Amniotic epithelial cell (primary cell): ENCODE measurements around the gene SPECC1.

Source experiments
- DNase-seq: peaks from one replicate; pipeline ENCODE4 v3.0.0-alpha.2; 2010; ENCODE audit warnings: low read depth

Gene SPECC1

DNA sequence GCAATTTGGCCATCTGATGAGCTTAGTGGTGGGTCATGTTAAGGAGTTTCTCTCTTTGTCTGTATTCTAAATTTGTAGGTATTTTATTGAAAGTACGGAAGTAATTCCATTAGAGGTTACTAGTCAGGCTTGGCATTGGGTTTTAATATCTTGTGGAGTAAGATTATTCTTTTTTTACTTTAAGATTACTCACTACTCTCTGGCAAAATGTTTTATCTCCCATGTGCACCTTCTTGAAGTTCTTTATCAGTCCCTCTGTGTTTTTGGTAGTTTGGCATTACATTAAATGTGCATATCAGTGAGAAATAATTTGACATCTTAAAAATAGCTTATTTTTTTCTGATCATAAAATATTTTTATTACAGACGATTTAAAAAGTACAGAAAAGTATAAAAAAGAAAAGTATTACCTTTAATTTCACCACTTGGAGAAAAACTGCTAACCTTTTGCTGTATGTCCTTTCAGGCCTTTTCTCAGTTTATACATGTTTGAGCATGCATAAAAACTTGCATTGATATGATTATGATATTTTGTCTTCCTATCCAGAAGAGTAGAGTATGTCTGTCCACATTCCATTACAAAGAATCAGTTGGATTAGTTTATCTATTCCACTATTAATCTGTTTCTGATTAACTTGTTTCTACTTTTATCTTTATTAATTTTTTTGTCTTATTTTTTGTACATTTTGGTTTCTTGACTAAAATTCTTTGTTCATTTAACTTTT, 198.3 kb downstream of the SPECC1 start:
- no peak for DNase-seq

DNA sequence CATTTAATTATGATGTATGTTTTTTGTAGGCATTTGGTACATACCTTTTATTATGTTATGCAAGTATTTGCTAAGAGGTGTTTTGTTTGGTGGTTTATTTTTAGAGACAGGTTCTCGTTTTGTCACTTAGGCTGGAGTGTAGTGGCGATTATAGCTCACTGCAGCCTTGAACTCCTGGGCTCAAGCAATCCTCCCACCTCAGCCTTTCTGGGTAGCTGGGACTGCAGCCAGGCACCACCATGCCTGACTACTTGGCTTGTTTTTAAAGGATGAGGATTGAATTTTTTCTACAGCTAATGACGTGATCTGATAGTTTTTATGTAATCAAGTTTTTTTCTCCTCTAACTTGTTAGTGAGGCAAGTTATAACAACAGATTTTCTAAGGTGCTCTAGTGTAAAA, 199.6 kb downstream of the SPECC1 start:
- DNase-seq, result no peak

DNA sequence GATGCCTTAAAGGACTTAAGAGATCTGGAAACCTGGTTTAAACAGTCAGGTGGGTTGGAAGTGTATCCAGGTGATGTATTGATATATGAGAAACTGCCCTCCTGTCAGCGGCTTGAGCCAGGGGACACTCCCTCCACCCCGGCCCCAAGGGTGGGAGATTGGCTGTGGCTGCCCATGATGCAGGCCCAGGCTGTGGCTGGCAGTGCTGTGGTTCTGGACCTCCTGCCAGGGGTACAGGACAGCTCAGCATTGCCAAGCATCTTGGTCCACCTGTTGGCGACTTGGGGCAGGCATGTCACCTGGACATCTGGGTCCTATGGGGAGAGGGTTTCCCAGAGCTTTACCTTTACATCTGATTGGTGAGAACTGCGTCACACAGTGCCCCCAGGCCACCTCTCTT, 201.0 kb downstream of the SPECC1 start:
- DNase-seq, result no peak

DNA sequence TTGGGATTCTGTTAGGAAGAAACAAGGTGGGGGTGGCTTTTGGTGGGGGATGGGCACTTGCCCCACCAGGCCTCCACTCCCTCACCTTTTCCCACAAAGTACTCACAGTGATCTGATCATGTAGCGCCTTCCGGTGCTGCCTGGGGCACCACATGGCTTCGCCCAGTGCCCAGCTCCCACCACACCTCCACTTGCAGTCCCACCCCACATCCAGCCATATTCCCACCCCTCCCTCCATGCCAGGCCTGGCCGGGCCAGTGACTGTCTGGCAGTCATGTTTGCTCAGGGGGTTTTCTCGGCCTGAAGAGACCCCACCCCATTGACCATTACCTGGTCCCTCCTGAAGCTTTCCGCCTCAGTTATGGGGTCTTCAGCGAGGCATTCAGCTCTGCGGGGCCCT, 201.5 kb downstream of the SPECC1 start:
- DNase-seq, result no peak

DNA sequence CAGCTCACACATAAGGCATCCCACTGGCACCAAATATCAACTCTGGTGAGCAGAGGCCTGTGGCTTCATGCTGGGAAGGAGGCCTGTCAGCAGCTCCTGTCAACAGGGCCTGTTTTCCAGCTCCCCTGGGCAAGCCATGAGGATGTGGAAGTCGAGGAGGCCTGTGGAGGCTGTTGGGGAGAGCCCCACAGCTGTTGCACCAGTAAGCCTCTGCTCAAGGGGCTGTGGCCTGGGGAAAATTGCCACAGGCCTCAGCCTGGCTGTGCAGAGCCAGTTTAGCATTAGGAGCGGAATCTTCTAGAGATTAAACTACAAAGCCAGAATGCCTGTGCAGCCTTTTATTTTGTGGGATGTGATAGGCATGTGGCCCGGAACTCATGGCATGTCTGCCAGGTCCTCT, 202.1 kb downstream of the SPECC1 start:
- DNase-seq, result no peak

DNA sequence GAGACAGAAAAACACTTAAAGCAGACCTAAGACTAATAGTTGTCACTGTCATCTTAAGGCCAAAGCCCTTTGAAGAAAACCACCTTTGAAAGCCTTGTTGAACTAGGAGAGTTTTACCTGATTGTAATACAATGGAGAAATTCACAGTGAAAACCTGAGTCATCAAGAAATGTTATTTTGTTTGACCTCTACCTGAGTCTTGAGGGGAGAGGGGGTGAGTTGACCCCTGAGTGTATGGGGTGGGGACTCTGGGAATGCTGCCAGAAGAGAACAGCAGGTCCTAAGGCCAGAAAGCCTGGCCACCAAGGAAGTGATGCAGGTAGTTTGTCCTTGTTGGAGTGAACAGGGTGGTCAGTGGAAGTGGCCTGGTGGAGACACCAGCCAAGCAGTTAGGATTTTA, 204.3 kb downstream of the SPECC1 start:
- no peak for DNase-seq

DNA sequence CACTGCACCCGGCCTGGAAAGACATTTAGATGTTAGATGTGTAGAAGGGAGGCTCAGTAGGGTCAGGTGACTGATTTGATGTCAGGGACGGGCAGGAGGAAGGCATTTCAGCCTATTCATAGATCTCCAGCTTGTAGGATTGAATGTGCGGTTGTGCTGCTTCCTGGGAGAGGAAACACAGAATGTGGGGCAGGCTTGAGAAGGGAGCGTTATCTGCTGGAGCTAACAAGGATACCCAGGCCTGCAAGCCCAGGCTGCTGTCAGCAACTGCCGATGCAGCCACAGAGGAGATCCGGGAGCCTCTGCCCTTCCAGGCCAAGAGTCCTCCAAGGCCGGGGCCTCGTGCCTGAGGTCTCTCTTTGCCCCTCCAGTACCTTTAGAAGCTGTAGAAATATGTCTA, 205.6 kb downstream of the SPECC1 start:
- DNase-seq, result peak; percentile 57

DNA sequence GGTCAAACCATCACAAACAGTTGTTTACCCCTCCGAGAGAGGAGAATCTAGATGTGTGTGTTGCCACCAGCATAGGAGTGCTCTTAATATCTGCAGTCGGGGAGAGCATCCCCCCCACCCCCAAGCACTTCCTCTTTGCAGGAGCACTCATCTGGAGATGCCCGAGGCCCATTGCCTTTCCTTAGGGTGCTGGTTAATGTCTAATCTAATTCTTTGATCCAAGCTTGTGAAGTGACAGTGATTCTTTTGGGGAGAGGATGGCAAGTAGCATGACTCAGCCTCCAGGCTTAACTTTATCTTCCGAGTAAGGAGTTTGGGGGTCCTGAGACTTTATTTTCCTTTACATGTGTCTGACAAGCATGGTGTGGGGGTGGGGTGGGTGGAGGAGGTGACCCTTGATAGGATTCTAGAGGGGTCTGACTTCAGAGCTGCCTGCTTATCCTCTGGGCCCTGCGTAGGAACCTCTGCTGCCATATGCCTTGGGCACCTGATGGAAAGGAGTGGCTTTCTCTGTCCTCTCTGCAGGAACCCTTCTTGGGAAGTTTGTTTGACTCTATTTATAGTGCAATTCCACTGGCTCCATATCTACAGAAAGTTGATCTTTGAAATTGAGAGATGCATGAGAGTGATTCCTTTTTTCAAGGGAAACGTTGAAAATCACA, 207.1 kb downstream of the SPECC1 start:
- DNase-seq, result no peak

DNA sequence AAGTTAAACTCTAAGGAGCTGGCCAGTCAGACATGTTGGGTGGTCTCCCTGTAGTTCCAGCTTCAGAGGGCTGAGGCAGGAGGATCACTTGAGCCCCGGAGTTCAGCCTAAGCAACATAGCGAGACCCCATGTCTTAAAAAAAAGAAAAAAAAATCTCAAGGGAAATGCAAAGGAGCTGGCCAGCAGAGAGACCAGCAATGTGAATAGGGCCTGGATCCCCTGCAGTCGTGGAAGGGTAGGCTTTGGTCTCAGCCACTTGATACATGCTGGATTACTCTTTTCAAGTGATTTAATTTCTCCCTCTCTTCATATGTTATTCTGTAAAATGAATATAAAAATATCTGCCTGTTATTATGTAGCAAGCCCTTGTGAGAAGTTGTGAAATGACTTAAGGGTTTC, 207.7 kb downstream of the SPECC1 start:
- DNase-seq, result no peak

DNA sequence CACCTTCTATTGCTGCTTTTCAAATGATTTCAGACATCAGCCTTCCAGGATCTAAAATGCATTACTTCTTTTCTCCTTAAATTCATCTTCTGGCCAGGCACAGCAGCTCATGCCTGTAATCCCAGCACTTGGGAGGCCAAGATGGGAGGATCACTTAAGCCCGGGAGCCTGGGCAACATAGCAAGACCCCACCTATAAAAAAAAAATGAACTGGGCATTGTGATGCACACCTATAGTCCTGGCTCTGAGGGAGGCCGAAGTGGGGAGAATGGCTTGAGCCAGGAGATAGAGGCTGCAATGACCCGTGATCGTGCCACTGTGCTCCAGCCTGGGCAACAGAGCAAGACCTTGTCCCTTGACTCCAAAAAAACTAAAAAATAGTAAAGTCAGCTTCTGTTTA, 208.5 kb downstream of the SPECC1 start:
- DNase-seq, result no peak

DNA sequence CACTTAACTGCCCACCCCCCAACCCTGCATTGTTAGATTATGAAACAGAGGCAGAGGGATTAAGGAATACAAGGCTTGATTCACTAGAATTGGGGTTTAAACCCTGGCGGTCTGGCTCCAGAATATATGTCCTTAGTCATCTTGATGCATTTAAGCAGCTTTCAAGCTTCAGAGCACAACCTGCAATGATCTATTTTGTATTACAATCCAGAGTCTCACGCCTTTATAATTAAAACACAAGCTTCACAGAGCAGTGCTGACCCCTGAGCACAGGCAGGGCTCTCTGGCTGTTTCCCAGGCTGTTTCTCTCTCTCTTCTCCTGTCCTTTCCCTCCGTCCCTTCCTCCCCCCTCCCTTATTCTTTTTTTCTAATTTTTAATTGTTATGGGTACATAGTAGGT, 209.1 kb downstream of the SPECC1 start:
- DNase-seq, result peak; percentile 21

DNA sequence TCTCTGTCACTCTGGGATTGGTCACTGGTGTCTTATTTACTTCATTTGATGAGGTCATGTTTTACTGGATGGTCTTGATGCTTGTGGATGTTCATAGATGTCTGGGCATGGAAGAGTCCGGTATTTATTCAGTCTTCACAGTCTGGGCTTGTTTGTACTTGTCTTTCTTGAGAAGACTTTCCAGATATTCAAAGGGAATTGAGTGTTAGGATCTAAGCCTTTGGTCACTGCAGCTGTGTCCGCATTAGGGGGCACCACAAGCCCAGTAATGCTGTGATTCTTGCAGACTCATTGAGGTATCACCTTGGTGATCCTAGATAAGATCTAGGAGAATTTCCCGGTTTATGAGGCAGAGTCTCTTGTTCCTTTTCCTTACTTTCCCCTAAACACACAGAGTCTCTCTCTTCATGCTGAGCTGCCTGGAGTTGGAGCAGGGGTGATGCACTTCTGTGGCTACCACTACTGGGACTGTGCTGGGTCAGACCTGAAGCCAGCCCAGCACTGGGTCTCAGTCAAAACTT, 214.7 kb downstream of the SPECC1 start:
- no peak for DNase-seq

DNA sequence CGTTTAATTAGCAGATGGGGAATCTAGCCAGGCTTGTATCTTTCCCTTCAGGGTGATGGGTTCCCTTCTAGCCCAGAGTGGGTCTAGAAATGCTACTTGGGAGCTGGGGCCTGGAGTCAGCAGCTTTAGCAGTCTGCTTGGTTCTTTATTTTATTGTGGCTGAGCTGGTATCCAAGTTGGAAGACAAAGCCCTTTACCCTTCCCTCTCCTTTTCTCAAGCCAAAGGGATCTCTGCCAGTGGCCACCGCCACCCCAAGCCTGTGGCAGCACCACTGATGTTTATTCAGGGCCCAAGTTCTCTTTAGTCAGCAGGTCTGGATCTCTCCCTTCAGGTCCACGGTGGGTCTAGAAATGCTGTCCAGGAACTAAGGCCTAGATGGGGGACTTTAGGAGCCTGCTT, 215.2 kb downstream of the SPECC1 start:
- no peak for DNase-seq

DNA sequence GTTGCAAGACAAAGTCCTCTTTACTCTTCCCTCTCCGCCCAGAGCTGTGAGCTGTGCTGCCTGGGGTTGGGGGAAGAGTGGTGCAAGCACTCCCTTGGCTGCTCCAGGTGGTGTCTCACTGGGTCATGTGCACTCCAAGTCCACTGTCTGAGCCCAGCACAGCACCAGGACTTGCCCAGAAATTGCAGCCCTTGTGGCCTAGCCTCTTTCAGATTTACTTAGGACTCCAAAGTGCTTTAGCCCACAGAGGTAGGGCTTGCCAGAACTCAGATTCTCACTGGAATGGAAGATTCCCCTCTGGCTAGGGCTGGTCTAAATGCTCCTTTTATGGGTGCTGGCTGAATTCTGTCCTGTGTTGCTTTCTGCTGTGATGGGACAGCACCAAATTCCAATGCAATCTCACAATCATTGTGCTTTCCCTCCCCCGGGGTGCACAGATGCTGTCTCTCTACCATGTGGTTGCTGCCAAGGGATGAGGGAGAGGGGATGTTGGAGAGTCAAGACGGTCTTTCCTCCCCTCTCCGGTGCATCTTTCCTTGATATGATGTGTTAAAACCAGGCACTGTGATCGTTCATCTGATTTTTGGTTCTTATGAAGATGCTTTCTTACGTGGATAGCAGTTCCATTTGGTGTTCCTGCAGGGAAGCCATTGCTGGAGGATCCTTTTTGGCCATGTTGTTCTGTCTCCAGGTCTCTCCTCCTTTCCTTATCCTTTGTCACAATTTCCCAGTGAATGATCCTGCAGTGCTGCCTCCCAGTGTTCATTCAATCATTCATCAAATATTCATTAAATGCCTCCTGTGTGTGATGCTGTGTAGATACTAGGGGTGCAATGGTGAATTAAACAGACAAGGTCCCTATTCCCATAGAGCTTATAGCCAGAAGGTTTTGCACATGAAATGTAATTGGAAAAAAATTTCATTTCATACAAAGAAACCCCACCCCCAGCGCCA, 216.3 kb downstream of the SPECC1 start:
- no peak for DNase-seq

DNA sequence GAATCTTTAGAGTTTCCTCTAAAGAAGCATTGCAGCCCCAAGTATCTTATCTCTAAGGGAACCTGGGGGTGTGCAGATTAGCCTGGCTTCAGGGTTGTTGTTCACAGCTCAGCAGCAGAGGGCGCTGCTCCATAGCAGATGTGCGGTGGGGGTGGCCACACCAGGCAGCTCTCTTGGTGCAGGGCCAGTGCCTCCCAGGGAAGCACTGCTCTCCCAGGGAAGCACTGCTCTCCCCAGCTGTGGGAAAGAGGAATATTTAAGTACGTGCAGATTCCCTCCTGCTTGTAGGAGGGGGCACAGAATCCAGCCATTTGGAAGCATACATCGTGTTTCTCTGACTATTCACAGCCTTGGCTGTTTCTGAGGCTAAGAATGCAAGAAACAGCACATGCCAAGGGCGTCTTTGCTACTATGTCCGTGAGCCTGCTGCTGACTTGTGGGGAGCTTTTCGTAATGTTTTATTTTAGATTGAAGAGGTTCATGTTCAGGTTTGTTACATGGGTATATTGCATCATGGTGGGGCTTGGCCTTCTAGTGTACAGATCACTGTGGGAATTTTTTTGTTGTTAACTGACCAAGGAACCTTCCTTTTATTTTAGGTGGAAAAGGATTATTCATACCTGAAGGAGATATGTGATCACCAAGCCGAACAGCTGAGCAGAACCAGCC, 217.8 kb downstream of the SPECC1 start:
- peak; percentile 80 for DNase-seq

DNA sequence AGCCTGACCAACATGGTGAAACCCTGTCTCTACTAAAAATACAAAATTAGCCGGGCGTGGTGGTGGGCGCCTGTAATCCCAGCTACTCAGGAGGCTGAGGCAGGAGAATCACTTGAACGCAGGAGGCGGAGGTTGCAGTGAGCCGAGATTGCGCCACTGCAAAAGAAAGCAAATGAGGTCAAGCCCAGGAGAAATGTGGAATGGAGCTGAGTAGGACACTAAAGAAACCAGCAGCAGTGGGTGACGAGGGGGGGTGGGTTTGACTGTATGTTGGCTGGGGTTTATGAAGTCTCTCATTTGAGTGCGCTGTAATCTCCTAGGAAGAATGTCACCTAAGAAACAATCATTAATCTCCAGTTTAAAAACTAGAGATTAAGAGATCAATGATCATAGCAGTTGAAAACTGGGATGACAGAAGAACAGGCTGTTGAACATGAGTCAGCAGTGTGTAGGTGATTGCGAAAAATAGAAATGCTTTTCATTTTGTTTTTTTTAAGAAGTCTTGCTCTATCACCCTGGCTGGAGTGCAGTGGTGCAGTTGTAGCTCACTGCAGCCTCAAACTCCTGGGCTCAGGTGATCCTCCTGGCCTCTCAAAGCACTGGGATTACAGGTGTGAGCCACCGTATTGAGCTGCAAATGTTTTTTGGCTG, 218.7 kb downstream of the SPECC1 start:
- peak; percentile 55 for DNase-seq

DNA sequence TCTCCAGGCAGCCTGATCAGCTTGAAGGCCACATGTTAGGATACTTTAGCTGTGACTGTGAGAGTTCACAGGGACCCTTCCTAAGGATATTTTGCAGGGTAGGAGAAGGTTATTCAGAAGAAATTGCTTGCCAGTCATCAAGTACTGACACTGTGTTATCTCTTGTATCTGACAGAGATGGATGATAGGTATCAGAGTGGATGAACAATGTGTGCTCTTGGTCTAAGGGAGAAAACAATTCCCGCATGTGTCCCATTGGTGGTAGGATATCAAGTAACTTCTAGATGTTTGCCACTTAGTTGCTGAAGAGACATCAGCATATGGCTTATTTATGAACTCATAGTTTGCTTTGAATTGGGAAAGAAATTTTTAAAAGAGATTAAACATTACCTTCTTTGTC, 219.3 kb downstream of the SPECC1 start:
- DNase-seq, result peak; percentile 59

DNA sequence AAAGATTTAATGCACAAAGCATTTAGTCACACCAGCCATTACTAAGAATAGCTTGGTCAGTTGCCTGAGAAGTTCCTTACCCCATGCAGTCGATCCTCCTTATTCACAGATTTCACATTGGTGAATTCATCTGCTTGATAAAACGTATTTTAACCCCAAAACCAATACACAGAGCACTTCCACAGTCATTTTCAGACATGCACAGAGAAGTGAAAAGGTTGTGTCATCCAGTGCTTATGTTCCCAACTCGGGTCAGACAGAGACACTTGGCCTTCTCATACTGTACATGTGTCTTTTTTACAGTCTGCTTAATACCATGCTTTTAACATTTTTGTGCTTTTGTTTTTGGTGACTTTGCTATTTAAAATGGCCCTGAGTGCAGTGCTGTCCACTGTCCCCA, 219.7 kb downstream of the SPECC1 start:
- no peak for DNase-seq

DNA sequence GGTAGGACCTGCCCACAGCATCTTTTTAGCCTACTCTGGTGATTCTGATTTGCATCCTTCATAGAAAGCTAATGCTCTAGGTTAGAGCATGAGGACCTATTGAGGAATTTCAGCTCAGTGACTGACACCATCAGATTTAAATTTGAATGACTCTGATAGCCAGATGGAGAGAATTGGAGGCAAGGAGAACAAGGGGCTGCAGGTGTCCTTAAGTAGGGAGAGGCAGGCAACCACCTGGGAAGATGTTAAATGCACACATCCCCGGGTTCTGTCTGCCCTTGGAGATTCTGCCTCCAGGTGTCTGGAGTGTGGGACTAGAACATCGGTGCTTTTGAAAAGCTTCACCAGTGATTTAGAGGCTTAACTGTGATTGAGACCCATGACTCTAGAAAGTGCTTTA, 221.8 kb downstream of the SPECC1 start:
- DNase-seq, result no peak

DNA sequence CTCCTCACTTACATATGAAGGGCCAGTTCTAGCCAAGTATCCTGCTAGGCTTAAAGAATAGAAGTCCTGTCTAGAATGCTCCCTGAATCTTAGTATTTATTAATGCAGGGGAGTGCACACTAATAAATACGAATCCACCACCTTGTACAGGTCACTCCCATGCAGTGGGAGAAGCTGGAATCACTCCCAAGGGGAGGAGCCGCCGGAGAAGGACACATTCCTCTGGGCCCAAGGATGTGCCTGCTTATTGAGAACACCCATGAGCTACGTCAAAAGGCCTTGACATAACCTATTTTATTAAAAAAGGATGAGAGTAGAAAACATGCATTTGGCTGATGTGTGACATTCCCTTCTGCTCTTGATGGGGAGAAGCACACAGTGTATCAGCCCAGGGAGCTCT, 223.5 kb downstream of the SPECC1 start:
- no peak for DNase-seq

DNA sequence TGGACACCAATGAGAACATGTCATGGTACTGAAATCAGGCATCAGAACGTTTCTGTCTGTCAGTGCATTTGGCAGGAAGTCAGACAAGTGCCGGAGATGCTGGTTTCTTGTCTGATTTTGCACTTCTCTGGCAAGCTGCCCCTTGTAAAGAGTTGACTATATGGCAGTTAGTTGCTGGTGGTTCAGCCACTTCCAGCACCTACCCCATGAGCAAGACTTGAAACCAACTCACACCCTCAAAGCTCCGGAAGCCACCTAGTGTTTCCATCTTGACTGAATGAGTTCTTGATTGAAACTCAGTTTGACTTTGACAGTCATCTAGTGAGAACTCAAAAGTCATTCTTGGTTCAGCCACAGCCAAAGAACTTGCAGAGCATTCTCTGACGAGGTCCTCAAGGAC, 225.1 kb downstream of the SPECC1 start:
- DNase-seq, result no peak

DNA sequence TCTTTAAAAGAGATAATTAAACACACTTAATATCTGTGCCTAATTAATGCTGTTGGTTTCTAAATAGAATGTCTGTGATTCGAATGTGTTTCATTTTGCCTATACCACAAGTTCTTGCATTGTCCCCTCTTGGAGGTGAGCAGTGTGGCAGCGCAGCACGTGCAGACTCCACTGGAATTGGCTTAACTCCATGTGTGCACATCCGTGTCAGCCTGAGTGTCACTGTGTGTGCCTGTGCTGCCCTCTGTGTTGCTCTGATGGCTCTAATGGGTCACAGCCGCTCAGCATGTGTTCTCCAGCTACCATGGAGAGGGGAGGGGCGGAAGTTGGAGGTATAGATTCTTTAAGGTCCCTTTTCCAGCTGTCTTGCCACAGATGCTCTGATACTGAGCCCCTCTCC, 226.6 kb downstream of the SPECC1 start:
- DNase-seq, result no peak
